ENCODE measurements around the gene PLSCR3.

- TF ChIP-seq CTCF (IDR thresholded peaks at IDR 0.05) = no peak
- TF ChIP-seq POLR2A (IDR thresholded peaks at IDR 0.05) = peak in 1 of 3 donors; percentile 1
Observed at GRCh38 chr17:7440113-7440833, 45.9 kb upstream of the PLSCR3 start.
